ENCODE measurements around the gene SCGB1A1.

DNA sequence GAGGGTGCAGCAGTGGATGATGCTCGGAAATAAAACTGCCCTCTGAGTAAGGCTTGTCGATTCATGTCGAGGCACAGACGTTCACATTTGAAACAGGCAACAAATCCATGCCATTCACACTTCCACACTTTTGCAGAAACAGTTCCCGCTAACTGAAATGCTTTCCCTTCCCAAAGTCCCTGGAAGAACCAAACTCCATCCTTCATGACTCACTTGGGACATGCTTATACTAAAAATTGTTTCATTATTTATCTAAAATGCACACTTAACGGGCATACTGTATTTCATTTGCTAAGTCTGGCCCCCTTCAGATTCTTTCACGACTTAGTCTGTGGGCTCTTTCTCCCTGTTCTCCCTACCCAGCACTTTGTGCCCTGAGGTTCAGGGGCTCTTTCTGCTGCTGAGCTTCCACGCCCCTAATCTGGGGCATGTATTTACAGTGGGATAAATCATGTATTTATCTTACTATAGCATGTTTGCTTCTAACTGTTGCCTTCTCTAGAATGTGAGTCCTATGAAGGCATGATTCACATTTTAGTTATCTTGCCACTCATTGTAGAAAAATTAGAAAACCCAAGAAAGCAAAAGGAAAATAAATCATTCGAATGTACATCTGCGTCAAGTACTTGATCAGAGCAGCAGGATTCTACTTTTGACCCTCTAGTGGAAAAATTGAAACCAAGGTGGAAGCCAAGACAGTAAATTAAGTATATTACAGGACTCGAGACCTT lies 12.5 kb downstream of the SCGB1A1 start:
- TF ChIP-seq, protein P1, sequence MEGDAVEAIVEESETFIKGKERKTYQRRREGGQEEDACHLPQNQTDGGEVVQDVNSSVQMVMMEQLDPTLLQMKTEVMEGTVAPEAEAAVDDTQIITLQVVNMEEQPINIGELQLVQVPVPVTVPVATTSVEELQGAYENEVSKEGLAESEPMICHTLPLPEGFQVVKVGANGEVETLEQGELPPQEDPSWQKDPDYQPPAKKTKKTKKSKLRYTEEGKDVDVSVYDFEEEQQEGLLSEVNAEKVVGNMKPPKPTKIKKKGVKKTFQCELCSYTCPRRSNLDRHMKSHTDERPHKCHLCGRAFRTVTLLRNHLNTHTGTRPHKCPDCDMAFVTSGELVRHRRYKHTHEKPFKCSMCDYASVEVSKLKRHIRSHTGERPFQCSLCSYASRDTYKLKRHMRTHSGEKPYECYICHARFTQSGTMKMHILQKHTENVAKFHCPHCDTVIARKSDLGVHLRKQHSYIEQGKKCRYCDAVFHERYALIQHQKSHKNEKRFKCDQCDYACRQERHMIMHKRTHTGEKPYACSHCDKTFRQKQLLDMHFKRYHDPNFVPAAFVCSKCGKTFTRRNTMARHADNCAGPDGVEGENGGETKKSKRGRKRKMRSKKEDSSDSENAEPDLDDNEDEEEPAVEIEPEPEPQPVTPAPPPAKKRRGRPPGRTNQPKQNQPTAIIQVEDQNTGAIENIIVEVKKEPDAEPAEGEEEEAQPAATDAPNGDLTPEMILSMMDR (IDR thresholded peaks at IDR 0.05), result no peak
- TF ChIP-seq POLR2A (IDR thresholded peaks at IDR 0.05), result no peak

Measured in ovary (tissue), 3 donors.